GM12878 (cell line): ENCODE data around the gene PRRC2C. TPM values are rescaled to one million over a fixed set of nuclear protein-coding genes. Genes with fewer than 3 reads are reported as not detected.

Source experiments
- BACH1 ChIP-seq: fragments of 450-650 bp; IDR thresholded peaks from 2 replicates; pipeline ENCODE4 v1.6.1; 2017; ENCODE audit warnings: mild to moderate bottlenecking, borderline replicate concordance
- HDAC2 ChIP-seq: fragments of 200-600 bp; sonication (generic); IDR thresholded peaks from 2 replicates; pipeline ENCODE4 v1.6.1; 2017
- JUND ChIP-seq: IDR thresholded peaks from 2 replicates; pipeline ENCODE4 v1.6.1; 2012; ENCODE audit warnings: low read depth, mild to moderate bottlenecking, low read length, improper control_type of control experiment, moderate library complexity
- NBN ChIP-seq: fragments of 450-650 bp; IDR thresholded peaks from 2 replicates; pipeline ENCODE4 v1.6.1; 2016
- STAT1 ChIP-seq: fragments of 450-650 bp; conservative IDR thresholded peaks from 2 replicates; pipeline ENCODE4 v1.6.1; 2014; ENCODE audit warnings: antibody characterized with exemption, mild to moderate bottlenecking
- polyA plus RNA-seq, 11 experiments: library from polyadenylated mRNA; depleted of rRNA in 4 of 11; unstranded in 6 of 11; stranded (reverse) in 5 of 11; fragments of >200 nt; fragmentation: Nextera tagmentation in 4 of 11; fragmentation: Illumina TruSeq in 1 of 11; extraction: Ambion mirVana in 4 of 11; extraction: Trizol in 1 of 11; gene quantifications; 1 replicate in 1 of 11; 2 replicates in 10 of 11; pipeline versions ENCODE4 v1.2.1 to v1.2.3, GENCODE V29; 2011 to 2016; ENCODE audit warnings: inconsistent platforms in 2 of 11, missing spikeins in 2 of 11, low read depth in 1 of 11
- small RNA-seq: library from RNA; depleted of rRNA; stranded (forward); fragments of <200 nt; gene quantifications from one replicate; pipeline ENCODE3, GENCODE V24; 2014
- total RNA-seq, 4 experiments: library from RNA; depleted of rRNA in 3 of 4; stranded (reverse); fragments of >200 nt in 3 of 4; fragmentation: Illumina TruSeq in 1 of 4; extraction: Trizol in 1 of 4; gene quantifications; 2 replicates each; pipeline versions ENCODE4 v1.2.1 to v1.2.3, GENCODE V29; 2013 to 2021
- TF ChIP-seq, protein P1 (sequence below): fragments of 450-650 bp; IDR thresholded peaks from 2 replicates; pipeline ENCODE4 v1.6.1; 2017; ENCODE audit warnings: antibody characterized with exemption, mild to moderate bottlenecking, moderate library complexity
- TF ChIP-seq, protein P2 (sequence below): fragments of 450-650 bp; IDR thresholded peaks from 2 replicates; pipeline ENCODE4 v1.6.1; 2016; ENCODE audit warnings: mild to moderate bottlenecking, moderate library complexity, borderline replicate concordance

Gene PRRC2C
- total and polyA plus RNA-seq, 10 of the 15 experiments (the other 5 are each of a cell fraction or from before 2014, with no cell fraction given) = 53.4 to 182 (median 91.8) TPM

DNA sequence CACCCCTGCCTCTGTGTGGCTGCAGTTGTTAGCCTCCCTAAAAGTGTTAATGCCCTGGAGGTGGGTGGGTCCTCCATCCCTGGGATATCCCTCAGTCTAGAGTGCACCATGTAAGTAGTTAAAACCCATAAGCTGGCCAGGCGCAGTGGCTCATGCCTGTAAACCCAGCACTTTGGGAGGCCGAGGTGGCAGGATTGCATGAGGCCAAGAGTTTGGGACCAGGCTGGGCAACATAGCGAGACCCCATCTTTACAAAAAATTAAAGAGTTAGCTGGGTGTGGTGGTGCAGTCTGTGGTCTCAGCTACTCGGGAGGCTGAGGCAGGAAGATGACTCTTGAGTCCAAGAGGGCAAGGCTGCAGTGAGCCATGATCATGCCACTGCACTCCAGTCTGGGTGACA is 156.9 kb downstream of the PRRC2C start (continued):
- TF ChIP-seq, protein P1, sequence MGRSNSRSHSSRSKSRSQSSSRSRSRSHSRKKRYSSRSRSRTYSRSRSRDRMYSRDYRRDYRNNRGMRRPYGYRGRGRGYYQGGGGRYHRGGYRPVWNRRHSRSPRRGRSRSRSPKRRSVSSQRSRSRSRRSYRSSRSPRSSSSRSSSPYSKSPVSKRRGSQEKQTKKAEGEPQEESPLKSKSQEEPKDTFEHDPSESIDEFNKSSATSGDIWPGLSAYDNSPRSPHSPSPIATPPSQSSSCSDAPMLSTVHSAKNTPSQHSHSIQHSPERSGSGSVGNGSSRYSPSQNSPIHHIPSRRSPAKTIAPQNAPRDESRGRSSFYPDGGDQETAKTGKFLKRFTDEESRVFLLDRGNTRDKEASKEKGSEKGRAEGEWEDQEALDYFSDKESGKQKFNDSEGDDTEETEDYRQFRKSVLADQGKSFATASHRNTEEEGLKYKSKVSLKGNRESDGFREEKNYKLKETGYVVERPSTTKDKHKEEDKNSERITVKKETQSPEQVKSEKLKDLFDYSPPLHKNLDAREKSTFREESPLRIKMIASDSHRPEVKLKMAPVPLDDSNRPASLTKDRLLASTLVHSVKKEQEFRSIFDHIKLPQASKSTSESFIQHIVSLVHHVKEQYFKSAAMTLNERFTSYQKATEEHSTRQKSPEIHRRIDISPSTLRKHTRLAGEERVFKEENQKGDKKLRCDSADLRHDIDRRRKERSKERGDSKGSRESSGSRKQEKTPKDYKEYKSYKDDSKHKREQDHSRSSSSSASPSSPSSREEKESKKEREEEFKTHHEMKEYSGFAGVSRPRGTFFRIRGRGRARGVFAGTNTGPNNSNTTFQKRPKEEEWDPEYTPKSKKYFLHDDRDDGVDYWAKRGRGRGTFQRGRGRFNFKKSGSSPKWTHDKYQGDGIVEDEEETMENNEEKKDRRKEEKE = no peak
- TF ChIP-seq BACH1 (no peak), HDAC2 (no peak), STAT1 (no peak), JUND (no peak), NBN (no peak)
- TF ChIP-seq, protein P2, sequence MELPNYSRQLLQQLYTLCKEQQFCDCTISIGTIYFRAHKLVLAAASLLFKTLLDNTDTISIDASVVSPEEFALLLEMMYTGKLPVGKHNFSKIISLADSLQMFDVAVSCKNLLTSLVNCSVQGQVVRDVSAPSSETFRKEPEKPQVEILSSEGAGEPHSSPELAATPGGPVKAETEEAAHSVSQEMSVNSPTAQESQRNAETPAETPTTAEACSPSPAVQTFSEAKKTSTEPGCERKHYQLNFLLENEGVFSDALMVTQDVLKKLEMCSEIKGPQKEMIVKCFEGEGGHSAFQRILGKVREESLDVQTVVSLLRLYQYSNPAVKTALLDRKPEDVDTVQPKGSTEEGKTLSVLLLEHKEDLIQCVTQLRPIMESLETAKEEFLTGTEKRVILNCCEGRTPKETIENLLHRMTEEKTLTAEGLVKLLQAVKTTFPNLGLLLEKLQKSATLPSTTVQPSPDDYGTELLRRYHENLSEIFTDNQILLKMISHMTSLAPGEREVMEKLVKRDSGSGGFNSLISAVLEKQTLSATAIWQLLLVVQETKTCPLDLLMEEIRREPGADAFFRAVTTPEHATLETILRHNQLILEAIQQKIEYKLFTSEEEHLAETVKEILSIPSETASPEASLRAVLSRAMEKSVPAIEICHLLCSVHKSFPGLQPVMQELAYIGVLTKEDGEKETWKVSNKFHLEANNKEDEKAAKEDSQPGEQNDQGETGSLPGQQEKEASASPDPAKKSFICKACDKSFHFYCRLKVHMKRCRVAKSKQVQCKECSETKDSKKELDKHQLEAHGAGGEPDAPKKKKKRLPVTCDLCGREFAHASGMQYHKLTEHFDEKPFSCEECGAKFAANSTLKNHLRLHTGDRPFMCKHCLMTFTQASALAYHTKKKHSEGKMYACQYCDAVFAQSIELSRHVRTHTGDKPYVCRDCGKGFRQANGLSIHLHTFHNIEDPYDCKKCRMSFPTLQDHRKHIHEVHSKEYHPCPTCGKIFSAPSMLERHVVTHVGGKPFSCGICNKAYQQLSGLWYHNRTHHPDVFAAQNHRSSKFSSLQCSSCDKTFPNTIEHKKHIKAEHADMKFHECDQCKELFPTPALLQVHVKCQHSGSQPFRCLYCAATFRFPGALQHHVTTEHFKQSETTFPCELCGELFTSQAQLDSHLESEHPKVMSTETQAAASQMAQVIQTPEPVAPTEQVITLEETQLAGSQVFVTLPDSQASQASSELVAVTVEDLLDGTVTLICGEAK = no peak
- TF ChIP-seq, all 136 proteins: peak for 0

Small RNA genes within 50 kb of the gene (small RNA-seq; reads per million reads assigned to genes)
- gene CYCSP53 = not detected

Other genes with a start within 250 kb of the PRRC2C start
- gene FMO1, start 237.0 kb upstream of the PRRC2C start, total RNA-seq (2014; rRNA removed) = not detected in 2 replicates
- gene FMO1, start 237.0 kb upstream of the PRRC2C start, total RNA-seq (2014; rRNA removed; fragmentation: Illumina TruSeq; extraction: Trizol) = not detected in 2 replicates
- gene FMO1, start 237.0 kb upstream of the PRRC2C start, total RNA-seq (2021) = not detected in 2 replicates
- not detected in 2 replicates for gene FMO1, start 237.0 kb upstream of the PRRC2C start, polyA plus RNA-seq (2011; rRNA removed)
- gene FMO1, start 237.0 kb upstream of the PRRC2C start, polyA plus RNA-seq (2014; fragmentation: Illumina TruSeq; extraction: Trizol) = not detected in 2 replicates
- not detected for gene FMO1, start 237.0 kb upstream of the PRRC2C start, polyA plus RNA-seq (2014; fragmentation: Nextera tagmentation; extraction: Ambion mirVana)
- gene FMO1, start 237.0 kb upstream of the PRRC2C start, polyA plus RNA-seq (2014; rRNA removed) = not detected in 2 replicates
- gene FMO1, start 237.0 kb upstream of the PRRC2C start, polyA plus RNA-seq (2016; fragmentation: Nextera tagmentation; extraction: Ambion mirVana) = not detected
- gene FMO4, start 171.3 kb upstream of the PRRC2C start, total RNA-seq (2014; rRNA removed) = 1.0 and 1.1 TPM in 2 replicates
- gene FMO4, start 171.3 kb upstream of the PRRC2C start, total RNA-seq (2014; rRNA removed; fragmentation: Illumina TruSeq; extraction: Trizol) = 0.85 and 0.92 TPM in 2 replicates
- 0.32 and 0.72 TPM in 2 replicates for gene FMO4, start 171.3 kb upstream of the PRRC2C start, total RNA-seq (2021)
- 3.0 and 3.9 TPM in 2 replicates for gene FMO4, start 171.3 kb upstream of the PRRC2C start, polyA plus RNA-seq (2011; rRNA removed)
- gene FMO4, start 171.3 kb upstream of the PRRC2C start, polyA plus RNA-seq (2014; fragmentation: Illumina TruSeq; extraction: Trizol) = 1.3 and 2.4 TPM in 2 replicates
- gene FMO4, start 171.3 kb upstream of the PRRC2C start, polyA plus RNA-seq (2014; fragmentation: Nextera tagmentation; extraction: Ambion mirVana) = 1 to 10 TPM; 1.4 to 1.8 TPM
- gene FMO4, start 171.3 kb upstream of the PRRC2C start, polyA plus RNA-seq (2014; rRNA removed) = 1.1 and 2.3 TPM in 2 replicates
- gene FMO4, start 171.3 kb upstream of the PRRC2C start, polyA plus RNA-seq (2016; fragmentation: Nextera tagmentation; extraction: Ambion mirVana) = under 1 TPM; 0.26 to 0.70 TPM
- gene MYOCOS, start 136.7 kb downstream of the PRRC2C start, total RNA-seq (2014; rRNA removed) = 0.11 and 0.23 TPM in 2 replicates
- gene MYOCOS, start 136.7 kb downstream of the PRRC2C start, total RNA-seq (2014; rRNA removed; fragmentation: Illumina TruSeq; extraction: Trizol) = 0.18 TPM in 1 of 2 replicates, not detected in the other
- gene MYOCOS, start 136.7 kb downstream of the PRRC2C start, total RNA-seq (2021) = not detected in 2 replicates
- 0.14 and 0.26 TPM in 2 replicates for gene MYOCOS, start 136.7 kb downstream of the PRRC2C start, polyA plus RNA-seq (2011; rRNA removed)
- gene MYOCOS, start 136.7 kb downstream of the PRRC2C start, polyA plus RNA-seq (2014; fragmentation: Illumina TruSeq; extraction: Trizol) = not detected in 2 replicates
- gene MYOCOS, start 136.7 kb downstream of the PRRC2C start, polyA plus RNA-seq (2014; fragmentation: Nextera tagmentation; extraction: Ambion mirVana) = under 1 TPM in 1 of 2 experiments, not detected in 1; 0.15 TPM
- not detected in 2 replicates for gene MYOCOS, start 136.7 kb downstream of the PRRC2C start, polyA plus RNA-seq (2014; rRNA removed)
- under 1 TPM; 0.12 to 0.24 TPM for gene MYOCOS, start 136.7 kb downstream of the PRRC2C start, polyA plus RNA-seq (2016; fragmentation: Nextera tagmentation; extraction: Ambion mirVana)
- not detected in 2 replicates for gene MYOC, start 167.2 kb downstream of the PRRC2C start, total RNA-seq (2014; rRNA removed)
- not detected in 2 replicates for gene MYOC, start 167.2 kb downstream of the PRRC2C start, total RNA-seq (2014; rRNA removed; fragmentation: Illumina TruSeq; extraction: Trizol)
- not detected in 2 replicates for gene MYOC, start 167.2 kb downstream of the PRRC2C start, total RNA-seq (2021)
- 0.07 TPM in 1 of 2 replicates, not detected in the other for gene MYOC, start 167.2 kb downstream of the PRRC2C start, polyA plus RNA-seq (2011; rRNA removed)
- not detected in 2 replicates for gene MYOC, start 167.2 kb downstream of the PRRC2C start, polyA plus RNA-seq (2014; fragmentation: Illumina TruSeq; extraction: Trizol)
- not detected for gene MYOC, start 167.2 kb downstream of the PRRC2C start, polyA plus RNA-seq (2014; fragmentation: Nextera tagmentation; extraction: Ambion mirVana)
- not detected in 2 replicates for gene MYOC, start 167.2 kb downstream of the PRRC2C start, polyA plus RNA-seq (2014; rRNA removed)
- gene MYOC, start 167.2 kb downstream of the PRRC2C start, polyA plus RNA-seq (2016; fragmentation: Nextera tagmentation; extraction: Ambion mirVana) = not detected